ENCODE measurements around the gene IRF4.

The IRF4 gene

GRCh38 chr6:439641-440167, 48.2 kb downstream of the IRF4 start:
- H3F3A ChIP-seq (ENCODE audit: insufficient read depth, low read length), result peaks cover 8% of the 10 kb centered on the region
- no peak overlapping the region for H3K9ac ChIP-seq (ENCODE audit: low read length)
- no peak for DNase-seq
- no peaks in the 10 kb centered on the region for H3K9me3 ChIP-seq (replicated peaks; ENCODE audit: insufficient read depth, low read length)
- H3K36me3 ChIP-seq (replicated peaks; ENCODE audit: insufficient read depth, low read length), result no peaks in the 10 kb centered on the region
- H3K4me2 ChIP-seq (ENCODE audit: low read depth, low read length), result no peak overlapping the region
- H3K4me1 ChIP-seq (ENCODE audit: low read length), result peaks cover 4% of the 10 kb centered on the region
- no peaks in the 10 kb centered on the region for H3K79me2 ChIP-seq (ENCODE audit: low read length)
- H3K27me3 ChIP-seq (replicated peaks; ENCODE audit: insufficient read depth, low read length), result no peaks in the 10 kb centered on the region
- H2AFZ ChIP-seq (ENCODE audit: low read length), result no peak overlapping the region
- H3K9me2 ChIP-seq (replicated peaks; ENCODE audit: insufficient read depth, low read length), result no peaks in the 10 kb centered on the region
- no peak overlapping the region for H3K4me3 ChIP-seq (ENCODE audit: low read length)
- TF ChIP-seq CTCF (IDR thresholded peaks at IDR 0.05; ENCODE audit: low read length), result no peak
- TF ChIP-seq EZH2phosphoT487 (IDR thresholded peaks at IDR 0.05; ENCODE audit: low read length), result no peak
- no peak for TF ChIP-seq EZH2 (optimal IDR thresholded peaks at IDR 0.05; ENCODE audit: low read depth, low read length)
- H3K27ac ChIP-seq (ENCODE audit: low read length), result no peak overlapping the region
- H4K20me1 ChIP-seq (ENCODE audit: insufficient read depth, low read length), result no peaks in the 10 kb centered on the region

GRCh38 chr6:441126-441920, 49.8 kb downstream of the IRF4 start:
- H3K27me3 ChIP-seq (replicated peaks; ENCODE audit: insufficient read depth, low read length), result no peaks in the 10 kb centered on the region

GRCh38 chr6:443621-444159, 52.1 kb downstream of the IRF4 start:
- Histone ChIP-seq H3K9me3 (replicated peaks; ENCODE audit: insufficient read depth, low read length) (no peaks in the 10 kb centered on the region), H3K4me1 (ENCODE audit: low read length) (no peaks in the 10 kb centered on the region), H3K9ac (ENCODE audit: low read length) (no peak overlapping the region), H3F3A (ENCODE audit: insufficient read depth, low read length) (no peaks in the 10 kb centered on the region), H2AFZ (ENCODE audit: low read length) (no peak overlapping the region), H3K27me3 (replicated peaks; ENCODE audit: insufficient read depth, low read length) (no peaks in the 10 kb centered on the region), H3K79me2 (ENCODE audit: low read length) (no peaks in the 10 kb centered on the region), H3K4me2 (ENCODE audit: low read depth, low read length) (no peak overlapping the region), H3K9me2 (replicated peaks; ENCODE audit: insufficient read depth, low read length) (no peaks in the 10 kb centered on the region), H4K20me1 (ENCODE audit: insufficient read depth, low read length) (no peaks in the 10 kb centered on the region), H3K36me3 (replicated peaks; ENCODE audit: insufficient read depth, low read length) (no peaks in the 10 kb centered on the region), H3K27ac (ENCODE audit: low read length) (no peak overlapping the region), H3K4me3 (ENCODE audit: low read length) (no peak overlapping the region)
- DNase-seq, result no peak
- TF ChIP-seq EZH2 (optimal IDR thresholded peaks at IDR 0.05; ENCODE audit: low read depth, low read length), result no peak
- no peak for TF ChIP-seq CTCF (IDR thresholded peaks at IDR 0.05; ENCODE audit: low read length)
- no peak for TF ChIP-seq EZH2phosphoT487 (IDR thresholded peaks at IDR 0.05; ENCODE audit: low read length)

More at GRCh38 chr6:441126-441920, 49.8 kb downstream of the IRF4 start:
- H3K27ac ChIP-seq (ENCODE audit: low read length), result no peak overlapping the region
- TF ChIP-seq EZH2phosphoT487 (IDR thresholded peaks at IDR 0.05; ENCODE audit: low read length) (no peak), EZH2 (optimal IDR thresholded peaks at IDR 0.05; ENCODE audit: low read depth, low read length) (no peak), CTCF (IDR thresholded peaks at IDR 0.05; ENCODE audit: low read length) (no peak)
- no peak for DNase-seq
- no peaks in the 10 kb centered on the region for H3K4me1 ChIP-seq (ENCODE audit: low read length)
- H3K9me2 ChIP-seq (replicated peaks; ENCODE audit: insufficient read depth, low read length), result no peaks in the 10 kb centered on the region
- no peak overlapping the region for H3K4me3 ChIP-seq (ENCODE audit: low read length)
- H3K36me3 ChIP-seq (replicated peaks; ENCODE audit: insufficient read depth, low read length), result no peaks in the 10 kb centered on the region
- H3K4me2 ChIP-seq (ENCODE audit: low read depth, low read length), result no peak overlapping the region
- no peaks in the 10 kb centered on the region for H3K9me3 ChIP-seq (replicated peaks; ENCODE audit: insufficient read depth, low read length)
- no peaks in the 10 kb centered on the region for H3K79me2 ChIP-seq (ENCODE audit: low read length)
- no peak overlapping the region for H2AFZ ChIP-seq (ENCODE audit: low read length)
- H3F3A ChIP-seq (ENCODE audit: insufficient read depth, low read length), result no peaks in the 10 kb centered on the region
- H4K20me1 ChIP-seq (ENCODE audit: insufficient read depth, low read length), result no peaks in the 10 kb centered on the region
- H3K9ac ChIP-seq (ENCODE audit: low read length), result no peak overlapping the region

All from MM.1S (cell line).